ENCODE measurements around the gene CYP27B1. TPM values are rescaled to one million over a fixed set of nuclear protein-coding genes. Genes with fewer than 3 reads are reported as not detected.
A peak's percentile ranks its signal among the peaks of the same experiment; 100 is the strongest.
"Not testable (repeated sequence)": the region's sequence is repeated elsewhere in the genome, so short reads cannot be mapped to it uniquely, and the experiment has no call there.

The CYP27B1 gene
- total RNA-seq, 3 donors from 2014 or later = 0.33 to 2.2 (median 0.48) TPM

DNA sequence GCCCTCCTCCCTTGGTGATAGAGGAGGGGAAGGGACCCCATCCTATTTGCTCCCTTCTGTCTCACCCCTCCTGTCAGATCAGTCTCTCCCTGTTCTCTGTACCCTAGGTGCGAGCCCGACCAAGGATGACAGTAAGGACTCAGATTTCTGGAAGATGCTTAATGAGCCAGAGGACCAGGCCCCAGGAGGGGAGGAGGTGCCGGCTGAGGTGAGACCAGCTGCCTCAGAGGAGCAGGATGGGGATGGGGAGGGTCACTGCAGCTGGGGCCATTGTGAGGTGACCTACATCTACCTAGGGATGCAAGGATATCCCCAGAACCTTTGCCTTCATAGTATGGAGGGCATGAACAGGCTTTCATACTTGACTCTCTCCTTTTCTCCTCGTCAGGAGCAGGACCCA lies 50.6 kb downstream of the CYP27B1 start:
- Histone ChIP-seq H3K4me1 (no peaks in the 10 kb centered on the region), H3K27ac (no peak overlapping the region), H3K4me3 (no peak overlapping the region), H3K9me3 (no peaks in the 10 kb centered on the region), H3K27me3 (no peaks in the 10 kb centered on the region), H3K36me3 (peaks cover 7% of the 10 kb centered on the region)
- intact Hi-C loops (cut with DNase I; ENCODE audit: low total_unique reads) = no loop called here
- no peak for DNase-seq (ENCODE audit: low spot score in 2 of 2)
- TF ChIP-seq POLR2A (IDR thresholded peaks at IDR 0.05) = no peak
- TF ChIP-seq POLR2AphosphoS5 (IDR thresholded peaks at IDR 0.05) = no peak
- TF ChIP-seq, protein P1, sequence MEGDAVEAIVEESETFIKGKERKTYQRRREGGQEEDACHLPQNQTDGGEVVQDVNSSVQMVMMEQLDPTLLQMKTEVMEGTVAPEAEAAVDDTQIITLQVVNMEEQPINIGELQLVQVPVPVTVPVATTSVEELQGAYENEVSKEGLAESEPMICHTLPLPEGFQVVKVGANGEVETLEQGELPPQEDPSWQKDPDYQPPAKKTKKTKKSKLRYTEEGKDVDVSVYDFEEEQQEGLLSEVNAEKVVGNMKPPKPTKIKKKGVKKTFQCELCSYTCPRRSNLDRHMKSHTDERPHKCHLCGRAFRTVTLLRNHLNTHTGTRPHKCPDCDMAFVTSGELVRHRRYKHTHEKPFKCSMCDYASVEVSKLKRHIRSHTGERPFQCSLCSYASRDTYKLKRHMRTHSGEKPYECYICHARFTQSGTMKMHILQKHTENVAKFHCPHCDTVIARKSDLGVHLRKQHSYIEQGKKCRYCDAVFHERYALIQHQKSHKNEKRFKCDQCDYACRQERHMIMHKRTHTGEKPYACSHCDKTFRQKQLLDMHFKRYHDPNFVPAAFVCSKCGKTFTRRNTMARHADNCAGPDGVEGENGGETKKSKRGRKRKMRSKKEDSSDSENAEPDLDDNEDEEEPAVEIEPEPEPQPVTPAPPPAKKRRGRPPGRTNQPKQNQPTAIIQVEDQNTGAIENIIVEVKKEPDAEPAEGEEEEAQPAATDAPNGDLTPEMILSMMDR (IDR thresholded peaks at IDR 0.05) = no peak

DNA sequence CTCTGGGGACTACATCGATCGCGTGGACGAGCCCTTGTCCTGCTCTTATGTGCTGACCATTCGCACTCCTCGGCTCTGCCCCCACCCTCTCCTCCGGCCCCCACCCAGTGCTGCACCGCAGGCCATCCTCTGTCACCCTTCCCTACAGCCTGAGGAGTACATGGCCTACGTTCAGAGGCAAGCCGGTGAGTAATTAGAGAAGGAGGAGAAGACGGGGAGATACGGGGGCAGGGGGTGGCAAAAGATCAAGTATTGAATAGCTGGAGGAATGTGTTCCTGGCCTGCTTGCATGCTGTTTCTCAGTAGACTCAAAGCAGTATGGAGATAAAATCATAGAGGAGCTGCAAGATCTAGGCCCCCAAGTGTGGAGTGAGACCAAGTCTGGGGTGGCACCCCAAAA lies 51.1 kb downstream of the CYP27B1 start:
- DNase-seq (ENCODE audit: low spot score in 2 of 2) = peak in 1 of 2 donors; percentile 5
- no peaks in the 10 kb centered on the region for H3K9me3 ChIP-seq
- peaks cover 7% of the 10 kb centered on the region for H3K36me3 ChIP-seq
- H3K27ac ChIP-seq = no peak overlapping the region
- no peak overlapping the region for H3K4me3 ChIP-seq
- intact Hi-C loops (cut with DNase I; ENCODE audit: low total_unique reads) = no loop called here
- H3K27me3 ChIP-seq = no peaks in the 10 kb centered on the region
- TF ChIP-seq POLR2AphosphoS5 (IDR thresholded peaks at IDR 0.05) (no peak), POLR2A (IDR thresholded peaks at IDR 0.05) (no peak)
- TF ChIP-seq, protein P1 (IDR thresholded peaks at IDR 0.05) = no peak
- no peaks in the 10 kb centered on the region for H3K4me1 ChIP-seq

DNA sequence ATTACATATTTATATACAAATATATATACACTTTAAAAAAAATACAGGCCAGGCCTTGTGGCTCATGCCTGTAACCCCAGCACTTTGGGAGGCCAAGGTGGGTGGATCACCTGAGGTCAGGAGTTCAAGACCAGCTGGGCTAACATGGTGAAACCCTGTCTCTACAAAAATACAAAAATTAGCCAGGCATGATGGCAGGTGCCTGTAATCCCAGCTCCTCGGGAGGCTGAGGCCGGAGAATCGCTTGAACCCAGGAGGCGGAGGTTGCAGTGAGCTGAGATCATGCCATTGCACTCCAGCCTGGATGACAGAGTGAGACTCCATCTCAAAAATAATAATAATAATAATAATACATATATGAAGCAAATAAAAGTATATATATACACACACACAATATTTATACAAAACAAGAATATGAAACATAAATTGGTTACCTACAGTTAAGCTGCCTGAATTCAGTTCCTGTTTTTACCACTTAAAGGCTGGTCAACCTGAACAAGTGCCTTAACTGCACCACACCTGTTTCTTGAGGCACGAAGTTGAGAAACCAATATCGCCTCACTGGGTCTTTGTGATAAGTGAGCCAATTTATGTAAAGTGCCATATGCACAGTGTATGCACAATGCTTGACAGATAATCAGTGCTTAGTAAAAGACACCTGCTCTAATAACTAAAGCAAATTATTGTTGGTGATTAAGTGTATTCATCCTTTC lies 51.7 kb downstream of the CYP27B1 start:
- peak in 1 of 2 donors; percentile 10 for DNase-seq (ENCODE audit: low spot score in 2 of 2)
- H3K9me3 ChIP-seq; H3K4me1 ChIP-seq; H3K27me3 ChIP-seq; H3K4me3 ChIP-seq; H3K27ac ChIP-seq; intact Hi-C loops (cut with DNase I; ENCODE audit: low total_unique reads); H3K36me3 ChIP-seq: not testable (repeated sequence)

DNA sequence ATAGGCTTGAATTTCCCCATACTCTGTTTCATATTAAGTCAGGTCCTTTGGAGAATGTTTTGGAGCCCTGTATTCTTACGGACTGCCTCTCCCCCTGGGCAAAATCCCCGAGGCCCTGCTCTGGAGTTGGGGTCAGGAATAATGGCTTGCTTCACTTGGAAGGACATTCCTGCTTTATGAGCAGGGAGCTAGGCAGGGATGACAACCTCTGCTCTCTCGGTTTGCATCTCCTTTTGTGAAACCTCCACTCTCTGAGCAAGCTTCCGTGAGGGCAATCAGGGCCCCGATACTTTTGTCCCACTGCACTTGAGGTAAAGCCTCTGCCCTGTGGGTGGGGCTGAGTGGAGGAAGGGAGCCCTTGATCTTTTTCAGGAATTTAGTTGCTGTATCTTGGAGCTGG lies 53.7 kb downstream of the CYP27B1 start:
- no peak overlapping the region for H3K4me3 ChIP-seq
- H3K36me3 ChIP-seq = peaks cover 5% of the 10 kb centered on the region
- H3K9me3 ChIP-seq = no peaks in the 10 kb centered on the region
- no peaks in the 10 kb centered on the region for H3K4me1 ChIP-seq
- H3K27ac ChIP-seq = no peak overlapping the region
- TF ChIP-seq, protein P1 (IDR thresholded peaks at IDR 0.05) = no peak
- no peak for TF ChIP-seq POLR2A (IDR thresholded peaks at IDR 0.05)
- no peak for TF ChIP-seq POLR2AphosphoS5 (IDR thresholded peaks at IDR 0.05)
- DNase-seq (ENCODE audit: low spot score in 2 of 2) = peak in 1 of 2 donors; percentile 11
- no peaks in the 10 kb centered on the region for H3K27me3 ChIP-seq
- intact Hi-C loops (cut with DNase I; ENCODE audit: low total_unique reads) = no loop called here

DNA sequence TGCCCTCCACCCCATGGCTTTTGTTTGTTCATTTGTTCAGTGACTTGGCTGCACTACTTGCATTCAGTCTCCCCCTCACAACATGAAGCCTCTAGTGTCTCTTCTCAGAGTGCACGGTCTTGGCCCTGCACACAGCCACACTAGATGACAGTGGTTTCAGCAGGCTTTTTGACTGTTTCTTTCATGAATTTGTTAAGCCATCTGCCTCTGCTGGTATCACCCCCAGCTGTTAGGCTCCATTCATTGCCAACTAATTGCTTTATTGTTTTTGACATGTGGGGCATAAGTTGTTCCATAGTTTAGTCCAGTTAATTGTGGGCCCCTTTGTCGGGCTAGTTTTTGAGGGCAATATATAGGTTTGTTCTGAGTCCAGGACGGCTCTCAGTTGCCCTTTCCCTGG lies 54.2 kb downstream of the CYP27B1 start:
- Histone ChIP-seq H3K36me3 (no peaks in the 10 kb centered on the region), H3K4me3 (no peak overlapping the region), H3K27ac (no peak overlapping the region), H3K9me3 (no peaks in the 10 kb centered on the region), H3K27me3 (no peaks in the 10 kb centered on the region), H3K4me1 (no peaks in the 10 kb centered on the region)
- peak in 1 of 2 donors; percentile 5 for DNase-seq (ENCODE audit: low spot score in 2 of 2)
- TF ChIP-seq POLR2AphosphoS5 (IDR thresholded peaks at IDR 0.05) (no peak), POLR2A (IDR thresholded peaks at IDR 0.05) (no peak)
- TF ChIP-seq, protein P1 (IDR thresholded peaks at IDR 0.05) = no peak
- intact Hi-C loops (cut with DNase I; ENCODE audit: low total_unique reads) = no loop called here

Other genes with a start within 250 kb of the CYP27B1 start
- gene DDIT3, start 246.6 kb downstream of the CYP27B1 start, total RNA-seq = 10 to 100 TPM; 39.0 to 58.4 (median 51.2) TPM
- 10 to 100 TPM; 12.6 to 26.1 (median 19.7) TPM for gene MBD6, start 244.3 kb downstream of the CYP27B1 start, total RNA-seq
- 100 to 1,000 TPM; 108 to 138 (median 131) TPM for gene DCTN2, start 219.9 kb downstream of the CYP27B1 start, total RNA-seq
- 1 to 10 TPM in 1 of 3 donors, under 1 TPM in 1, not detected in 1; 0.98 to 1.2 TPM for gene KIF5A, start 217.0 kb downstream of the CYP27B1 start, total RNA-seq
- 10 to 100 TPM; 13.8 to 26.9 (median 24.6) TPM for gene PIP4K2C, start 175.9 kb downstream of the CYP27B1 start, total RNA-seq
- 10 to 100 TPM in 2 of 3 donors, 1 to 10 TPM in 1; 3.0 to 35.1 (median 25.9) TPM for gene DTX3, start 162.3 kb downstream of the CYP27B1 start, total RNA-seq
- gene ARHGEF25, start 155.6 kb downstream of the CYP27B1 start, total RNA-seq = 10 to 100 TPM in 2 of 3 donors, 1 to 10 TPM in 1; 8.3 to 28.2 (median 19.2) TPM
- gene B4GALNT1, start 133.9 kb downstream of the CYP27B1 start, total RNA-seq = 1 to 10 TPM; 1.1 to 2.6 (median 1.2) TPM
- 100 to 1,000 TPM; 184 to 431 (median 213) TPM for gene OS9, start 72.9 kb downstream of the CYP27B1 start, total RNA-seq
- gene AGAP2, start 28.3 kb downstream of the CYP27B1 start, total RNA-seq = 1 to 10 TPM; 1.2 to 1.8 (median 1.6) TPM
- gene TSPAN31, start 22.0 kb downstream of the CYP27B1 start, total RNA-seq = 100 to 1,000 TPM in 1 of 3 donors, 10 to 100 TPM in 2; 55.5 to 107 (median 73.1) TPM
- gene CDK4, start 14.8 kb downstream of the CYP27B1 start, total RNA-seq = 100 to 1,000 TPM; 105 to 136 (median 109) TPM
- 1 to 10 TPM; 6.9 to 9.8 (median 7.5) TPM for gene MARCHF9, start 12.0 kb downstream of the CYP27B1 start, total RNA-seq
- 10 to 100 TPM in 1 of 3 donors, 1 to 10 TPM in 2; 4.8 to 12.6 (median 8.2) TPM for gene METTL1, start 5.0 kb upstream of the CYP27B1 start, total RNA-seq
- 10 to 100 TPM; 15.7 to 18.1 (median 16.5) TPM for gene EEF1AKMT3, start 5.5 kb upstream of the CYP27B1 start, total RNA-seq
- gene TSFM, start 15.7 kb upstream of the CYP27B1 start, total RNA-seq = 10 to 100 TPM; 17.9 to 30.8 (median 27.2) TPM
- 10 to 100 TPM in 1 of 3 donors, 1 to 10 TPM in 2; 3.8 to 17.7 (median 8.8) TPM for gene AVIL, start 51.7 kb upstream of the CYP27B1 start, total RNA-seq
- 100 to 1,000 TPM; 144 to 175 (median 167) TPM for gene CTDSP2, start 79.7 kb upstream of the CYP27B1 start, total RNA-seq
- gene ATP23, start 174.5 kb upstream of the CYP27B1 start, total RNA-seq = 10 to 100 TPM in 2 of 3 donors, 1 to 10 TPM in 1; 6.4 to 33.1 (median 13.4) TPM

Measured in breast epithelium (tissue), 4 donors.